Peyer's patch (tissue), 4 donors: ENCODE data around the gene STX18. TPM values are rescaled to one million over a fixed set of nuclear protein-coding genes. Genes with fewer than 3 reads are reported as not detected.

Experiments used
- DNase-seq, 3 donors: peaks; one replicate each; pipeline ENCODE4 v3.0.0-alpha.2; 2017 to 2019
- H3K27ac ChIP-seq, 4 donors: fragments of 200-600 bp; sonication (generic); one replicate each; pipeline ENCODE4 v1.5.1; 2016 to 2019
- H3K27me3 ChIP-seq, 2 donors: fragments of 200-600 bp; sonication (generic); one replicate each; pipeline ENCODE4 v1.5.1; 2019
- H3K36me3 ChIP-seq, 3 donors: fragments of 200-600 bp; sonication (generic); one replicate each; pipeline ENCODE4 v1.5.1; 2016 to 2019
- H3K4me1 ChIP-seq, 4 donors: fragments of 200-600 bp; sonication (generic); one replicate each; pipeline ENCODE4 v1.5.1; 2016 to 2019
- H3K4me3 ChIP-seq, 4 donors: fragments of 200-600 bp; sonication (generic); 1 replicate in 3 of 4; 2 replicates in 1 of 4; pipeline ENCODE4 v1.5.1; 2016 to 2019; ENCODE audit warnings: mild to moderate bottlenecking in 1 of 4
- H3K9me3 ChIP-seq, 4 donors: fragments of 200-600 bp; sonication (generic); one replicate each; pipeline ENCODE4 v1.5.1; 2016 to 2019; ENCODE audit warnings: mild to moderate bottlenecking in 1 of 4
- POLR2A ChIP-seq, 2 donors: fragments of 450-650 bp; IDR thresholded peaks; one replicate each; pipeline ENCODE4 v1.5.1; 2017; ENCODE audit warnings: antibody characterized with exemption in 2 of 2, mild to moderate bottlenecking in 2 of 2, moderate library complexity in 2 of 2
- total RNA-seq, 4 donors: library from RNA; depleted of rRNA; stranded (reverse); fragments of >200 nt; gene quantifications; one replicate each; pipeline ENCODE4 v1.1.0, GENCODE V29; 2016
- TF ChIP-seq, protein P1 (sequence below), 6 experiments: fragments of 450-650 bp in 4 of 6; fragments of 200-600 bp in 2 of 6; sonication (generic) in 1 of 6; IDR thresholded peaks; one replicate each; pipeline ENCODE4 v1.5.1; 2017 to 2019; ENCODE audit warnings: antibody characterized with exemption in 6 of 6, mild to moderate bottlenecking in 3 of 6, moderate library complexity in 1 of 6

Gene STX18
- total RNA-seq, 4 donors from 2014 or later: 33.0 to 56.0 (median 42.3) TPM

DNA sequence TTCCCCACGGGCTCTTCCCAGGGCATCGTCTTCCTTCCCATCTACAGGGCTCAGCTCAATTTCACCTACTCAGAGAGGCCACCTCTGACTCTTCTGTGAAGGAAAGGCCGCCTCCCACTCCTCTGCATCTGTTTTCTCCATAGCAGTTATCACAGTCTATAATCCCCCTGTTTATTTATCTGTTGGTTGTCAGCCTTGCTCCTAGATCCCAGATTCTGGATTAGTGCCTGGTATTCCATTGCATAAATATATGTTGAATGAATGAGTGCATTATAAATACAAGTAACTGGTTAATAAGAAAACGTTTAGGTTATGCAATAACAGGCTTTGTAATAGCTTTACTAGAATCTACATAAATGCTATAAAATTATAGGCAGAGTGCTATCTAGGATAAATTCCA is 102.1 kb downstream of the STX18 start:
- no peaks in the 10 kb centered on the region for H3K9me3 ChIP-seq
- H3K36me3 ChIP-seq: peaks cover 0 to 24% (median 0%) of the 10 kb centered on the region in 3 donors
- no peaks in the 10 kb centered on the region for H3K27me3 ChIP-seq
- TF ChIP-seq POLR2A (IDR thresholded peaks at IDR 0.05): no peak
- TF ChIP-seq, protein P1, sequence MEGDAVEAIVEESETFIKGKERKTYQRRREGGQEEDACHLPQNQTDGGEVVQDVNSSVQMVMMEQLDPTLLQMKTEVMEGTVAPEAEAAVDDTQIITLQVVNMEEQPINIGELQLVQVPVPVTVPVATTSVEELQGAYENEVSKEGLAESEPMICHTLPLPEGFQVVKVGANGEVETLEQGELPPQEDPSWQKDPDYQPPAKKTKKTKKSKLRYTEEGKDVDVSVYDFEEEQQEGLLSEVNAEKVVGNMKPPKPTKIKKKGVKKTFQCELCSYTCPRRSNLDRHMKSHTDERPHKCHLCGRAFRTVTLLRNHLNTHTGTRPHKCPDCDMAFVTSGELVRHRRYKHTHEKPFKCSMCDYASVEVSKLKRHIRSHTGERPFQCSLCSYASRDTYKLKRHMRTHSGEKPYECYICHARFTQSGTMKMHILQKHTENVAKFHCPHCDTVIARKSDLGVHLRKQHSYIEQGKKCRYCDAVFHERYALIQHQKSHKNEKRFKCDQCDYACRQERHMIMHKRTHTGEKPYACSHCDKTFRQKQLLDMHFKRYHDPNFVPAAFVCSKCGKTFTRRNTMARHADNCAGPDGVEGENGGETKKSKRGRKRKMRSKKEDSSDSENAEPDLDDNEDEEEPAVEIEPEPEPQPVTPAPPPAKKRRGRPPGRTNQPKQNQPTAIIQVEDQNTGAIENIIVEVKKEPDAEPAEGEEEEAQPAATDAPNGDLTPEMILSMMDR (IDR thresholded peaks at IDR 0.05): no peak
- H3K4me3 ChIP-seq: no peak overlapping the region
- DNase-seq: no peak
- H3K27ac ChIP-seq: no peak overlapping the region
- no peaks in the 10 kb centered on the region for H3K4me1 ChIP-seq

DNA sequence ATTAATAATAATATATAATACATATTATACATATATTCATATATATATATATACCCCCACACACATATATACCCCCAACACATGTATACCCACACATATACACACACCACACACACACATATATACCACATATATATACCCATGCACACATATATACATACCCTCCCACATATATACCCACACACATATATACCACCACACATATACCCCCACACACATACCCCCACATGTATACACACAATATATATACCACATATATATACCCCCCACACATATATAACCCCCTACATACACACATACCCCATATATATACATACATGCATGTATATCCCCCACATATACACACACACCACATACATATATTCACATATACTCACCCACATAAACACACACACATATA is 103.0 kb downstream of the STX18 start:
- H3K36me3 ChIP-seq: peaks cover 0 to 33% (median 0%) of the 10 kb centered on the region in 3 donors
- TF ChIP-seq POLR2A (IDR thresholded peaks at IDR 0.05): no peak
- TF ChIP-seq, protein P1 (IDR thresholded peaks at IDR 0.05): no peak

DNA sequence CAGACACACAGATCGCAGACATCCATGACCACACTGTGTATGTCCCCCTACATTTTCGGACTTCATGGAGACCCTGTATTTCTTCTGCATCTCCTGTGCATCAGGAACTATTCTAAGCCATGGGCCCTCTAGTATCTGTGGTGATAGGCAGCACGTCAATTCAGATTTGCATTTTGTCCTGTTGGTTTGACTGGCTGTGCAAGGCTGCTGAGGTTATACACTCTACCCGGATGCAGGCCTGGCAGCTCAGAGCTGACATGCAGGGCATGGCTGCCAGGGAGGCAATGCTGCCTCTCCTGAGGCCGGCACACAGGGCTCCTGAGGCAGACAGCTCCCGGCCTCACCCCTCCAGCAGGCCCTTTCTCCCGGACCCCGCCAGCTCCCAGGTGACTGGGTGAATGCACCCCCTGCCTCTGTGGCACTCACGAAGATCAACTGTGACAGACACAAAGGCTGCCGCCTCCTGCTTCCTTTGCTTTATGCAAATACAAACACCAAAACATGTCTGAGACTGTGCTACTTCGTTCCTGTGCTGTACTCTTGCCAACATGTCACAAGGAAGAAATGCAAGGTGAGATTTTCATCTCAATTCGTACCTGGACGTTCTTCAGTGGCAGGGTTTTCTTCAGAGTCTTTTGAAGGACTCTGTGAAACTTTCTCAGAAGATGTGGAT is 103.9 kb downstream of the STX18 start:
- Histone ChIP-seq H3K36me3 (peaks cover 0 to 41% (median 0%) of the 10 kb centered on the region in 3 donors), H3K27me3 (no peaks in the 10 kb centered on the region), H3K27ac (no peak overlapping the region), H3K4me3 (no peak overlapping the region), H3K4me1 (no peaks in the 10 kb centered on the region), H3K9me3 (no peaks in the 10 kb centered on the region)
- no peak for DNase-seq
- TF ChIP-seq, protein P1 (IDR thresholded peaks at IDR 0.05): no peak
- no peak for TF ChIP-seq POLR2A (IDR thresholded peaks at IDR 0.05)

More for the DNA sequence above, 103.0 kb downstream of the STX18 start:
- no peak for DNase-seq
- Histone ChIP-seq H3K4me3 (no peak overlapping the region), H3K4me1 (no peaks in the 10 kb centered on the region), H3K27ac (no peak overlapping the region), H3K9me3 (no peaks in the 10 kb centered on the region), H3K27me3 (no peaks in the 10 kb centered on the region)

DNA sequence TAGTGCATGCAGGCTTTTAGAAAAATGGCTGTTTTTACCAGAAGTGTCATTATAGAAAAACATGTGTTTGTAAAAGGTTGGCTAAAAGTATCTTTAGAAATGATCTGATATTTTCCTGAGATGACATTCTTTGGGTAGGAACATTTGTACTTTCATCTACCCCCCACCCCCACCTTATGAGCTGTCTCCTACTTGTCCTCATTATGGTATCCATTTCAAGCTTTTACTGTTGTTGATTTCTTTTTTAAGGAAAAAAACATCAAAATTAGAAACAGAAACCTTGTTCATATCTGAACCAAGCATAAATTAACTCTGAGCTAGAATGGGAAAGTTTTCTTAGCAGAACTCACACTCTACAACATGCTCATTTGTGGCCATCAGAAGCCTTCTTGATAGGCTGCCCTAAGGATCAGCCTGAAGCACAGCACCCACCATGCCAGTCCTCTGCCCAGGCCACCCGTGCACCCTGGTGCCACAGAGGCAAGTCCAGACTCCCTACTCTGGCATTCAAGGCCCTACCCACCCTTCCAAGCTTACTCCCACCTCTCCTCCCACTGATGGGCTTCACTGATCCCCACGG is 105.5 kb downstream of the STX18 start:
- Histone ChIP-seq H3K27me3 (no peaks in the 10 kb centered on the region), H3K9me3 (no peaks in the 10 kb centered on the region), H3K36me3 (peaks cover 0 to 47% (median 0%) of the 10 kb centered on the region in 3 donors), H3K4me3 (no peak overlapping the region), H3K4me1 (no peaks in the 10 kb centered on the region), H3K27ac (no peak overlapping the region)
- TF ChIP-seq, protein P1 (IDR thresholded peaks at IDR 0.05): no peak
- TF ChIP-seq POLR2A (IDR thresholded peaks at IDR 0.05): no peak
- no peak for DNase-seq

DNA sequence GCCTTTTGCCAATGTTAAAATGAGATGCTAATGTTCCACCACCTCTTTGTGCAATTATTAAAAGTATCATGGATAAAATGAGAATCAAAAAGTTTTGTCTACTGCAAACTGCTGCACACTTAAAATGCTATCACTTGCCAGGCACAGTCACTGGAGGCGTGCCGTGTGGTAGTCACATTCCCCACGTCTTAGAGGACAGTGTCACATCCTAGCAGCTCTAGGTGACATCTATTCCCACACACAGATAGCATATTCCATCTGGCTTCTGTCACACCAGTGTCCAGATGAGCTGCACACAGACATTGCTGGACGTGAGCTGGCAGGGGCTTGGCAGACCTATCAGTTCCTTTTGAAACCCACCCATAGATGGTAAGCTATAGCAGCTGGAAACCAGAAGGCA is 107.9 kb downstream of the STX18 start:
- TF ChIP-seq, protein P1 (IDR thresholded peaks at IDR 0.05): no peak
- TF ChIP-seq POLR2A (IDR thresholded peaks at IDR 0.05): no peak
- Histone ChIP-seq H3K4me3 (no peak overlapping the region), H3K9me3 (no peaks in the 10 kb centered on the region), H3K4me1 (no peaks in the 10 kb centered on the region), H3K27me3 (no peaks in the 10 kb centered on the region), H3K27ac (no peak overlapping the region), H3K36me3 (peaks cover 0 to 47% (median 0%) of the 10 kb centered on the region in 3 donors)
- DNase-seq: no peak
